GM19240 (cell line): ENCODE data around the gene VPS13D.

Experiments used
- DNase-seq: peaks from one replicate; pipeline ENCODE4 v3.0.0; 2011; ENCODE audit warnings: low spot score; ENCODE audit not compliant: insufficient read length

Gene VPS13D

GRCh38 chr1:12229835-12230548, at the start of gene VPS13D:
Gene VPS13D (plus strand): TSS chr1:12230030. CDS start chr1:12234267, 4,237 bp downstream.
- DNase-seq, result peak; percentile 88

GRCh38 chr1:12180315-12180714, 49.5 kb upstream of the VPS13D start:
- DNase-seq, result no peak

- no peak for DNase-seq
These were observed 48.9 kb upstream of the VPS13D start for GRCh38 chr1:12180903-12181302.

GRCh38 chr1:12181568-12181967, 48.3 kb upstream of the VPS13D start:
- DNase-seq, result no peak

- no peak for DNase-seq
These were observed 47.3 kb upstream of the VPS13D start for GRCh38 chr1:12182410-12182984.

- DNase-seq, result no peak
These were observed 46.6 kb upstream of the VPS13D start for GRCh38 chr1:12183095-12183794.

- no peak for DNase-seq
These were observed 45.7 kb upstream of the VPS13D start for GRCh38 chr1:12184008-12184681.

GRCh38 chr1:12185036-12185917, 44.6 kb upstream of the VPS13D start:
- DNase-seq, result no peak

- no peak for DNase-seq
These were observed 43.7 kb upstream of the VPS13D start for GRCh38 chr1:12185918-12186678.

GRCh38 chr1:12186679-12186985, 43.2 kb upstream of the VPS13D start:
- DNase-seq, result no peak

GRCh38 chr1:12188115-12188514, 41.7 kb upstream of the VPS13D start:
- DNase-seq, result no peak

- DNase-seq, result no peak
These were observed 41.0 kb upstream of the VPS13D start for GRCh38 chr1:12188657-12189327.

GRCh38 chr1:12189328-12189682, 40.5 kb upstream of the VPS13D start:
- no peak for DNase-seq

GRCh38 chr1:12191242-12192032, 38.4 kb upstream of the VPS13D start:
- DNase-seq, result no peak

- DNase-seq, result no peak
These were observed 35.1 kb upstream of the VPS13D start for GRCh38 chr1:12194666-12195216.

GRCh38 chr1:12195416-12195815, 34.4 kb upstream of the VPS13D start:
- no peak for DNase-seq

GRCh38 chr1:12196641-12197482, 33.0 kb upstream of the VPS13D start:
- DNase-seq, result no peak

- no peak for DNase-seq
These were observed 32.3 kb upstream of the VPS13D start for GRCh38 chr1:12197483-12197880.
